Measurements from ENCODE around the gene VPS13D.

VPS13D gene, protein sequence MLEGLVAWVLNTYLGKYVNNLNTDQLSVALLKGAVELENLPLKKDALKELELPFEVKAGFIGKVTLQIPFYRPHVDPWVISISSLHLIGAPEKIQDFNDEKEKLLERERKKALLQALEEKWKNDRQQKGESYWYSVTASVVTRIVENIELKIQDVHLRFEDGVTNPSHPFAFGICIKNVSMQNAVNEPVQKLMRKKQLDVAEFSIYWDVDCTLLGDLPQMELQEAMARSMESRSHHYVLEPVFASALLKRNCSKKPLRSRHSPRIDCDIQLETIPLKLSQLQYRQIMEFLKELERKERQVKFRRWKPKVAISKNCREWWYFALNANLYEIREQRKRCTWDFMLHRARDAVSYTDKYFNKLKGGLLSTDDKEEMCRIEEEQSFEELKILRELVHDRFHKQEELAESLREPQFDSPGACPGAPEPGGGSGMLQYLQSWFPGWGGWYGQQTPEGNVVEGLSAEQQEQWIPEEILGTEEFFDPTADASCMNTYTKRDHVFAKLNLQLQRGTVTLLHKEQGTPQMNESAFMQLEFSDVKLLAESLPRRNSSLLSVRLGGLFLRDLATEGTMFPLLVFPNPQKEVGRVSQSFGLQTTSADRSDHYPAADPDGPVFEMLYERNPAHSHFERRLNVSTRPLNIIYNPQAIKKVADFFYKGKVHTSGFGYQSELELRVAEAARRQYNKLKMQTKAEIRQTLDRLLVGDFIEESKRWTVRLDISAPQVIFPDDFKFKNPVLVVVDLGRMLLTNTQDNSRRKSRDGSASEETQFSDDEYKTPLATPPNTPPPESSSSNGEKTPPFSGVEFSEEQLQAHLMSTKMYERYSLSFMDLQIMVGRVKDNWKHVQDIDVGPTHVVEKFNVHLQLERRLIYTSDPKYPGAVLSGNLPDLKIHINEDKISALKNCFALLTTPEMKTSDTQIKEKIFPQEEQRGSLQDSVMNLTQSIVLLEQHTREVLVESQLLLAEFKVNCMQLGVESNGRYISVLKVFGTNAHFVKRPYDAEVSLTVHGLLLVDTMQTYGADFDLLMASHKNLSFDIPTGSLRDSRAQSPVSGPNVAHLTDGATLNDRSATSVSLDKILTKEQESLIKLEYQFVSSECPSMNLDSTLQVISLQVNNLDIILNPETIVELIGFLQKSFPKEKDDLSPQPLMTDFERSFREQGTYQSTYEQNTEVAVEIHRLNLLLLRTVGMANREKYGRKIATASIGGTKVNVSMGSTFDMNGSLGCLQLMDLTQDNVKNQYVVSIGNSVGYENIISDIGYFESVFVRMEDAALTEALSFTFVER (N-terminal part only)

DNA sequence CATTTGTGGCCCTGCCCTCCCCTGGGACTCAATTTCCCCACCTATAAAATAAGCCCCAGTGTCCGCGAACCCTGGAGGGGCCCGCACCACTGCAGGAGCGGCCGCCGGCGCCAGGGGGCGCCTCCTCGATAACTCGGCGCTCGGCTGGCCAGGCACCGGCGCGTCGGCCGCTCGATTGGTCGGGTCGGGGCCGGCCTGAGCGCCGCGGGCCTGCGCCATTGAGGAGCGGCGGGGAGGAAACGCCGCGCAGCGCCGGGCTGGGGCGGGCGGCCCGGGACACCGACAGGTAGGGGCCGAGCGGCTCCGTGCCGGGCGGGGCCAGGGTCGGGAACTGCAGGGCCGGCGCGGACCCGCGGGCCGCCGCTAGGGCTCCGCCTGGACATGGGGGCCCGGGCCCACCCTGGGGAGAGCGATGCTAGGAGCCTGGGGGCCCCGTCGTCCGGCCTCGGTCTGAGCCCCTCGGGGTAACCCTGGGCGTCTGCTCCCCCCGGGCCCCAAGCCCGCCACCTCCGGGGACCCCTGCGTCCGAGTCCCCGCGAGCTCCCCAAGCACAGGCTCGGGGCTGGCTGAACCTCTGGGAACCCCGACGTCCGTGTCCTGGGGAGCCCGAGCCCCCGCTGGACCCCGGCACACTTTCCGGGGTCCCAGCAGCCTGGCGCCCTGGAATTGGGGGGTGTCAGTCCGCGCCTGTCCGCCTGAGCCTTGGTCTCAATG, at the start of gene VPS13D:
VPS13D (plus strand) TSS at position 196 of the 714 bp plus-strand sequence. CDS start 4,237 bp downstream, outside the sequence.
- DNase-seq, result peak; percentile 28

DNA sequence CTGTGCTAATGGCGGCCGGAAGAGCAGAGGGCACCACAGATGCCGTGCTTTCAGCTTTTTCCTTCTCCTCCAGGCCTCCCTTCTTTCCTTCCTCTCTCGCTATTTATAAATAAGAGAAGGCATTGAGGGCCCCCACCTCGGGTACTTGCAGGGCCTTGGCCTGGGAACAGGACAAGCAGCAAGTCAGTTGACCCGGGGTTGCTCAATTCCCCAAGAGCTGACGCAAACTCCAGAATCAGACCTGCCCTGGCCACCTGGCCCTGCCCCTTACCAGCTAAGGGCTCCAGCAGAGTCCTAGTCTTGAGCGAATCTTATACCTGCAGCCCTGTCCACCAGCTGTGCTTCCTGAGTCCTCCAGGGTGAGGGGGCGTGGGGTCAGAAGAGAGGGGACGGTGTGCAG, 49.5 kb upstream of the VPS13D start:
- DNase-seq, result peak; percentile 82

DNA sequence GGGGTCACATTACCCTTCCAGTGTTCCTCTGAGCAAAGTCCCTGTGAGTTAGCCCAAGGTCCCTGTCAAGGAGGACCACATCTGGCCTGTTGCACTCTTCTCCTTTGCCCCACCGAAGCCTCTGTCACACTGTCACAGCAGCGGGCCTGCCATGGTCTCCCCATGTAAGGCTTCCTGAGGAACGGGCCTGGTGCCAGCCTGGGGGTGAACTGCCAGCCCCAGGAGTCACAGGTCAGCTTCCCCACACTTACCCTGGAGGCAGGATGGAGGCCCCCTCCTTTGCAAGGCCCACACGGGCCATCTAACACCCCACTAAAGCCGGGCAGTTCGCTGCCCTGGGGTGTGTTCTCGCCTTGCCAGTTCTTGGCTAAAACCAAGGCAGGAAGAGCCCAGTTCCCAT, 48.9 kb upstream of the VPS13D start:
- DNase-seq, result no peak

DNA sequence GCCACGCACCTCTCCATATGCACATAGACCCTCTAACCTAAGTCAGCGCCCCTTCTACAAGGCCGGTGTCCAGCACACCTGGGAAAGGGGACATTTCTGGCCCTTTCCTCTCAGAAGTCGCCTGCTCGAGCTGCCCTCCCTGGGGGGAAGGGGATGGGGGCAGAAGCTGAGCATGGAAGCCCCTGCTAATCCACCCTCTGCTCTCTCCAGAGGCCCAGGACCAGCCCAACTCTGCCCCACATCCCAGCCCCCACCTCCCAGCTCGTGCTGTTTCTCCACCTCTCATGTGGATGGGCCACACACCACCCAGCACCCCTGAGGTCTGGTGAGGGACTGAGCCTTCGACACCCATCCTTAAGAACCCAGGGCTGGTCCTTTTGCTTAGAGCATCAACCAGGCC, 48.3 kb upstream of the VPS13D start:
- no peak for DNase-seq

DNA sequence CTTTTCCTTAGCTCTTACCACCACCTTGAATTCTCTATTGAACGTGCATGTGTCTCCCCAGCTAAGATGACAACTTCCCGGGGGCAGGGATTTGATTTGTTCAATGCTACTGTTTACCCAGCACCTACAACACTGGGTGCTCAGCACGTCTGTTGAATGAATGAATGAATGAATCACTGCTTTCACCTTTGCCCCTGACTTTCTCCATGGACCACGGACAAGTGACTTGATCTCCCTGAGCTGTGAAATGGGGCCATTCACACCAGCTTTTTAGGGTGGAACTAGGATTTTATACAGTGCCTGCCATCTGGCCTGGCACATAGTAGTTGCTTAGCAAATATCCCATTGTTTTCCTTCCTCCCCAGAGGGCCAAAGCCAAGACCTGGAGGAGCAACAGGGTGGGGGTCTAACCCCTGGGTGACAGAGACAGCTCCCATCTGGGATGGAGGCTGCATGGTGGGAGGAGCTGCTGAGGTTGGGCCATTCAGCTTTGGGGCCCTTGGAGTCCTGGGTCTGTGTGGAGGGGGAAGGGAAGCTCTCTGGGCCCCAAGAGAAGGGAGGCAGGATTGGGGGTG, 47.3 kb upstream of the VPS13D start:
- DNase-seq, result no peak

DNA sequence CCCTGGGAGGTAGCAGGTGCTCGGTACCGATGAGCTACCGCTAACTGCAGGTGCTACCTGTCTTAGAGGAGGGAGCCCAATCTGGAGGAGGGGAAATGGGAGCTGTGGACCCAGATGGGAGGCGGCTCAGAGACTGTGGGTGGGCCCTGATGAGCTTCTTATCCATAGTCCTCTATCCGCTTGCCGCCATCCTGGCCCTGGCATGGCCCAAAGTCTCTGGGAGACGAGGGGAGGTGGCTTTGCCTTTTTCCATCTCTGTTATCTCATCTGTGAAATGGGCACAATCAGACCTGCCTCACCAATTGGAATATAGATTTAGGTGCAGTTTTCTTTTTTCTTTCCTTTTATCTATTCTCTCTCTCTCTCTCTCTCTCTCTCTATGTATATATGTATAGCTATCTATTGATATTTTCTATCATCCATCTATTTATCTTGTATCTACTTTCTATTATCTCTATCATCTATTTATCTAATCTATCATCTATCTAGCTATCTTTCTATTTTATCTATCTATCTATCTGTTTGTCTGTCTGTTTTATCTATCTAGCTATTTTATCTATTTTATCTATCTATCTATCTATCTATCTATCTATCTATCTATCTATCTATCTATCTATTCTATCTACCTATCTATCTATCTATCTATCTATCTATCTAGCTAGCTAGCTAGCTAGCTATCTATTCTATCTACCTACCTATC, 46.6 kb upstream of the VPS13D start:
- DNase-seq, result no peak

DNA sequence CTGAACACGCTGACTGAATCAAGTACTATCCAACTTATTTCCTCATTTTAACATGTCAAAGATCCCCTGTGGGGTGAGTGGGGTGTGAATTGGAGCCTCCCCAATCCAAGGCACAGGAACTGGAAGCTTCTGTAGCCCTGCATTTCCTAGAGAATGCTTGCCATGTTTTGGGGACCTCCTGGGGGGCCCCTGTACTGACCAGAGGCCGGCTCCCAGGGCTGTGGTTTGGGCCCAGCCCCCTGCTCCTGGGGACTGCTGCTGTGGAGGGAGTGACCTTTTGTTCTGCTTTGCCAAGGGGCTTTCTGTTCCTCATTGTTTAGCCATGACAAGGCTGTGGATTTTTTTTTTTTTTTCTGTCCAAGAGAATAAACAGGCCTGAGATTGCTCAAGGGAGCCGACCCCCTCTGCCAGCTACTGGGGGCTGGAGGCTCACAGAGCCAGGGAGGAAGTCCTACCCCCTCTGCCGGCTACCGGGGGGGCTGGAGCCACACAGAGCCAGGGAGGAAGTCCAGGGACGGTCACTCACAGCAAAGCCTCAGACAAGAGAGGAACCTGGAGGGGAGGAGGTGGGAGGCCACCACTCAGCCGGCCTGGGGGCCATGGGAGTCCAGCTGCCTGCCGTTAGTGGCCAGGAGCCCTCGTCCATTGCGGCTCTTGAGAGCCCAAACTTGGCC, 45.7 kb upstream of the VPS13D start:
- peak; percentile 35 for DNase-seq

DNA sequence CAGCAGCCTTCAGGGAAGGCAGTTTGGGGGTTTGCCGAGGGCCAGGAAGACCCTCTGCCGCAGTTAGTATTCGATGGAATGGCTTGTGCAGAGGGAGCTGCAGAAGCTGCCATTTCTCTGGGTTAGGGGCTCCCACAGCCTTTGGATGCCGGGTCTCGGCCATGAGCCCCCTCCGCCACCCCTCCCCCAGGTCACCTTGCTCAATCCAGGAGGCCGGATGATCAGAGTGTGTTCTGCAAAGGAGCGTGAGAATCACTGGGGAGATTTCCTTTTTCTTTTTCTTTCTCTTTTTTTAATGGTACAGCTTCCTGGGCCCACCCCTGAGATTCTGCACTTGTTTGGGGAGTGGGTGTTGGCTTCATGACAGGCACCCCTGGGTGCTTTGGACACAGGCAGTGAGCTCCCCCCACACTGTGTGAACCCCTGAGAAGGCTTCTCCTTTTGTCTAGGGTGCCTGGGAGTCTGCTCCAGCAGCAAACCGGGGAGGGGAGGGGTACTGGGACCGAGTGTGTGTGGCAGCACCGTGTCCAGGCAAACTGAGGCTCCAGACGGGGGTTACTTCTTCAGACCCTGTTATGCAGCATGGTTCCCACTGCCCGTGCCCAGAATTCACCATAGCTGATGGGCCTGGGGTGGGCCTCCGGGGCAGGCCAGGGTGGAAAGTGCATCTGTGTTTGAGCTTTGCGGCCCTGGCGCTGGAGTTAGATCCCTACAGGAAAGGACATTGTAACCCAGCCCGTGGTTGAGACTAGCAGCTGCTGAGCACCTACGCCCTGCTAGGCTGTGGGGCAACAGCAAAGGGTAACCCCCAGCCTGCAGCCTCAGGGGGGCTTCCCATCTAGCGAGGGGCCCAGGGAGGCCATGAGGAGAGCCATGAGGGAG, 44.6 kb upstream of the VPS13D start:
- no peak for DNase-seq

DNA sequence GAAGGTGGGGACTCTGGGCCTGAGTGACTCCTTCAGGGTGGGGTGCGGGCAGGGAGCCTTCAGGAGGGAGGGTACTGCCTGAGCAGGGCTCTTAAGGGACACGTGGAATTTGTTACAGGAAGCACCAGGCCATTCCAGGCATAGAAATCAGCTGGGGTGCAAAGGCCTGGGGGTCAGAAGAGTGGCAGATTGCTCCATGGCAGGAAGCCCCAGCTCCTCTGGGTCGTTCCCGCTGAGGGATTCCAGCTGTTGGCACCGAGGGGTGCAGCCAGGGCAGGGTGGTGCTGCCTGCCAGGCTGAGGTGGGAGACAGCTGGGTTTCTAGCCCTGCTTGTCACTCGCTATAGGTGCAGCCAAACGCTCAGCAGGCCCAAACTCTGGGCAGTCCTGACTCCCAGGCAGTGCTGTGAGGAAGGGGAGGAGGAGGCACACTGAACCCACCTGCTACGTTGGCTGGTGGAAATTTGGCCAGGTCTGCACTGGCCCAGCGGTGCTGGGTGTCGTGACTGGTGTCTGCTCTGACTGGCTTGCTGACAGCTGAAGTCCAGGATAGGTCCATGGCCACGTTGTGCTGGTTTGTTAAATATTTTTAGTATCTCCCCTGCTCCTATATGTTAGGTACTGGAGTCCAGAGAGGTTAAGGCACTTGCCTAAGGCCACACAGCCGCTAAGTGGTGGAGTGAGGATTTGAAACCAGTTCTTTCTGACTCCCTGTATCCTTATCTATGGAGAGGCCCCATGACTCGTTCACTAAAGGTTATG, 43.7 kb upstream of the VPS13D start:
- DNase-seq, result no peak

DNA sequence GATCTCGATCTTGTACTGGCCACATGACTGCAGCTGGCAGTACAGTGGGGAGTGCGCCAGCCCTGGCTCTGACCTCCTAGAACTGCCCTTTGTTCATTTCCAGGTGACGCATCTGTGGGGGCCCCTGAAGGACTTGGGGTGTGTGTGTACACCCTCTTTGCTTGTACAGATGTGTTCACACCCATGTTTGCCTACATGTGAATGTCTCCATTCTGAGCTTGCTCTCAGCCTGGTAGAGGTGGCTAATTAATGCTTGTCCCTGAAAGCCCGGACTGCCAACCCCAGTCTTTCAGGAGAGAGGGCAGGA, 43.2 kb upstream of the VPS13D start:
- DNase-seq, result no peak

DNA sequence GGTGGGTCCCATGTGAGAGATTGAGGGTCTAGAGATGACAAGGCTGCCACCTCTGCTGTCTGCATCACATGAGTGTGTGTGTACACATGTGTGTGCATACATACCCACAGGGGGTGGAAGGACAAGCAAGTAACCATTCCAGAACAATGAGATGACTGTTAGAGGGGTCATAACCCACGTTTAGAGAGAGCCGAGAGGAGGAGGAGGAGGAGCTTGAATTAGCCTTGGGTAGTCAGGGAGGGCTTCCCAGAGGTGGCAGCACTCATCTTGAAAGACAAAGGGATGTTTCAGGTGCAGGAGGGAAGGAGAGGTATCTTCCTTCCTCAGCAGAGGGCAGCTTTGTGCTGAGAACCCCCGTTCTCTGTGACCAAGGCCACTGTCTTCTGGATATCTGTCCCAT, 41.7 kb upstream of the VPS13D start:
- DNase-seq, result no peak

DNA sequence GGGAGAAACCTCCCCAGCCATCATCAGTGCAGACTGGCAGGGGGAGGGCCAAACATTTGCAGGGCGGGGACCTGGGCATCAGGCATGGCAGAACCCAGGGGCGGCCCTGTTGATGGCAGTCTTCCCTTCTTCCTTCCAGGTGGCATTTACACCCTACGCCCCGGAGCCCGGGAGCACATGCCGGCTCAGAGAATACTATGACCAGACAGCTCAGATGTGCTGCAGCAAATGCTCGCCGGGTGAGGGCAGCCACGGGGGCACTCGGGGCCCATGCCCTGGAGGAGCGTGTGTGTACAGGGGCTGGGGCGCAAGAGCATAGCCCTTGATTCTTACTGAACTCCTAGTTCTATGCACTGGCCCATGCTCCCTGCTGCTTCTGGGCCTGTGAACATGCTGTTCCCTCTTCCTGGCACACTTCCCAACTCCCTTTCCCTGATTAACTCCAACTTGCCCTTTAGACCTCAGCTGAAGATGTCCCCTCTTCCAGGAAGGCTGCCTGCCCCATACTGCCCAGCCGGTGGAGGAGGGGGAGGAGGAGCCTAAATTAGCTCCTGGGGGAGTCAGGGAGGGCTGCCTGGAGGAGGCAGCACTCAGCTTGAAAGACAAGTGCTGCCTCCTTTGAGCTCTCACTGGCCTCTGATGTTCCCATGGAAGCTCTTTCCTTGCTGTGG, 41.0 kb upstream of the VPS13D start:
- DNase-seq, result no peak

DNA sequence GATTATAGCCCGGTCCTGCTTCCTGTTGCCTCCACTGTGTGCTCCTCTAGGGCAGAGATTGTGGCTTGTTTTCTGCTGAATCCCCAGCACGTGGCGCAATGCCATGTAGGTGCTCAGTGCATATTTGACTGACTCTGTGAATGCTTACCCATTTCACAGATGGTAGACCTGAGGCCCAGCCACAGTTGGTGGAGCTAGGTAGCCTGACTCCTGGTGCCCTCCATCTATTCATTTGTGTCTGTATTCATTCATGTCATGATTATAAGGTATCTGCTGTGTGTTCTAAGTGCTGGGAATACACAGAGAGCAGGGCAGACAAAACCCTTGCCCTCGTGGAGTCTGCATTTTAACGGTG, 40.5 kb upstream of the VPS13D start:
- DNase-seq, result no peak

DNA sequence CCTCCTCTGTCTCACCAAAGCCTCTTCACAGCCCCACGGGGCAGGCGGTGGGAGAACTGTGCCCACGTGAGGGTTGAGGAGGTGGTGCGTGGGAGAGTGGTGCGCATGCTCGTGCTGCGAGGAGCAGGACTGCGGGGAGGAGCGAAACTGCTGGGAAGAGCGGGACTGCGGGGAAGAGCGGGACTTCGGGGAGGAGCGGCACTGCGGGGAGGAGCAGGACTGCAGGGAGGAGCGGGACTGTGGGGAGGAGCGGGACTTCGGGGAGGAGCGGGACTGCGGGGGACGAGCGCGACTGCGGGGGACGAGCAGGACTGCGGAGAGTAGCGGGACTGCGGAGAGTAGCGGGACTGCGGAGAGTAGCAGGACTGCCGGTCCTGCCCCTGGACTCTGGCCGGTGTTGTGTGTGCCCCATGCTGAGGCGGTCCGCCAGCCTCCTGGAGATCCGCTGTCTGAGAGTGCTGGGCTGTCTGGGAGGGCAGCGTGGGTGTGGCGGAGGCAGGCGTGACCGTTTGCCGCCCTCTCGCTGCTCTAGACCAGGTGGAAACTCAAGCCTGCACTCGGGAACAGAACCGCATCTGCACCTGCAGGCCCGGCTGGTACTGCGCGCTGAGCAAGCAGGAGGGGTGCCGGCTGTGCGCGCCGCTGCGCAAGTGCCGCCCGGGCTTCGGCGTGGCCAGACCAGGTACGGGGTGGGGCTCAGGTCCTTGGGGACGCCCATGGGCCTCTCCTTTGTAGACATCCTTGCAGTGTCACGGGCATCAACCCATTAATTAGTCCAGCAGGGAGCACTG, 38.4 kb upstream of the VPS13D start:
- no peak for DNase-seq

DNA sequence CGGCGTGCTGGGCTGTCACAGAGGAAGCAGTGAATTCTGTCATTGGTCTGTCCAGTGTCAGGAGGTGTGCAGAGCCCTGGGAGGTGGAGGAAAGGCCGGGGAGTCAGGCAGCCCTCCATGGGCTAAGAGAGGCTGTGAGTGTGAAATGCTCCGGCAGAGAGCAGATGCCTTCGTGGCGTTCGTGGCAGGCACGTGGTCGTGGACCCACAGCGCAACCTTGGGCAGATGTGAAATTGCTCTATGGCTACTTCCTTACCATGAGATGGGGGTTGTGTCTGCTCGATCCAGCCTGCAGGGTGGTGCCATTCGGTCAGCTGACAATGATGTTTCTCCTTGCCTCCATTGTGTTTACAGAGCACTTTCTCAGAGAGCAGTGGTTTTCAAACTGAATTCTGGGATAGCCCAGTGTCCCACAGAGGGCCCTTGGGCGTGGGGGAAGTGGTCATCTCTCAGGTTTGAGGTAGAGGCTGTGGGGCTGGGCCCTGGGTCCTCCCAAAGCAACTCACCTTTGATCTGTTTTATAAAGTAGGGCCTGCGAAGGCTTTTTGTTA, 35.1 kb upstream of the VPS13D start:
- DNase-seq, result no peak

DNA sequence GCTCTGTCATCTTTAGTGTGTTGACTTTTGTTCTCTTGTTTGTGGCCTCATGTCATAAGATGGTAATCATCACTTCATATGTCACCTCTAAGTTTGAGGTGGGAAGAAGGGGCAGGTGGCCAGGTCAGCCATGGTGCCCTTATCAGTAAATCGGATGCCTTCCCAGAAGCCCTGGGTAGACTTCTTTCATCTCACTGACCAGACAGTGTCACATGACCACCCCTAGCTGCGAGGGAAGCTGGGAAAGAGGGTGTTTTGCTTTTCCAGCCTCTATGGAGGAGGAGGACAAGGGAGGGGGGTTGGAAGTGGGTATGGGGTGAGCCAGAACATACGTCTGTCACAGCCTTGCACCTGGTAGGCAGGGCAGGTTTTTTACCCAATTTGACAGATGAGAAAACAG, 34.4 kb upstream of the VPS13D start:
- no peak for DNase-seq

DNA sequence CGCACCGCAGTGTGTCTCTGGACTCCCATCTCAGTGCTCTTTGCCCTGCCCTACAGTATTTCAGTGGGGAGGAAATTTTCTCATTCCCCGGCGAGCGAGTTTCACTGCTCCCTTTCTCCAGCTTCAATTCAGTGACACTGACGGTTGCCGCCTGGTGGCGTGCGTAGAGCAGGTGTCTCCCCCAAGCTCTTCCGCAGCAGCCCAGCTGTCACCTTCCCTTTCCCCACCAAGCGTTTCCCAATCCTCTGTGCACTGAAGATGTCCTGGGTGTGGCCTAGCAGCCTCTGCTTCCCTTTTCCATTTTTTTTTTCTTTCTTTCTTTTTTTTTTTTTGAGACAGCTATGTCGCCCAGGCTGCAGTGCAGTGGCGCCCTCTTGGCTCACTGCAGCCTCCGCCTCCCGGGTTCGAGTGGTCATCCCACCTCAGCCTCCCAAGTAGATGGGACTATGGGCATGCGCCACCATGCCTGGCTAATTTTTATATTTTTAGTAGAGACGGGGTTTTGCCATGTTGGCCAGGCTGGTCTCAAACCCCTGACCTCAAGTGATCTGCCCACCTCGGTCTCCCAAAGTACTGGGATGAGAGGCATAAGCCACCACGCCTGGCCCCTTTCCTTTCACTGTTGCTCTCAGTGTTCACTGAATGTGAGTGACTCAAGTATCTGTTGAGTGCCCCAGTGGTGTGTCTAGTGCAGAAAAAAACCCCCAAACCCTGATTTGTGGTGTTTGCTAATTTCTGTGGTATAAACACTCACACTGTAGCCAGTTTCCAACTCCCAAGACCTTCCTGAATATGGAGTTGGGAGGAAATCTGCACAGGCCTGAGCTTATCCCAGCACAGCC, 33.0 kb upstream of the VPS13D start:
- DNase-seq, result peak; percentile 95
